Vagina (tissue), 2 donors: Measurements from ENCODE around the gene PTRHD1.

Experiments used
- POLR2A ChIP-seq, 2 donors: fragments of 450-650 bp; IDR thresholded peaks; one replicate each; pipeline ENCODE4 v1.6.1; 2017; ENCODE audit warnings: antibody characterized with exemption in 2 of 2, mild to moderate bottlenecking in 2 of 2, moderate library complexity in 2 of 2
- POLR2AphosphoS5 ChIP-seq, 2 donors: sonication (generic); formaldehyde crosslinking; IDR thresholded peaks; one replicate each; pipeline ENCODE4 v1.9.0; 2017; ENCODE audit warnings: antibody characterized with exemption in 2 of 2, mild to moderate bottlenecking in 2 of 2, low read depth in 1 of 2; ENCODE audit not compliant: insufficient read depth in 1 of 2
- TF ChIP-seq, protein P1 (sequence below), 3 experiments: fragments of 450-650 bp in 2 of 3; fragments of 200-600 bp in 1 of 3; sonication (generic) in 1 of 3; IDR thresholded peaks; one replicate each; pipeline ENCODE4 v1.5.1; 2017 to 2019; ENCODE audit warnings: antibody characterized with exemption in 3 of 3, mild to moderate bottlenecking in 2 of 3, moderate library complexity in 2 of 3

- TF ChIP-seq, protein P1, sequence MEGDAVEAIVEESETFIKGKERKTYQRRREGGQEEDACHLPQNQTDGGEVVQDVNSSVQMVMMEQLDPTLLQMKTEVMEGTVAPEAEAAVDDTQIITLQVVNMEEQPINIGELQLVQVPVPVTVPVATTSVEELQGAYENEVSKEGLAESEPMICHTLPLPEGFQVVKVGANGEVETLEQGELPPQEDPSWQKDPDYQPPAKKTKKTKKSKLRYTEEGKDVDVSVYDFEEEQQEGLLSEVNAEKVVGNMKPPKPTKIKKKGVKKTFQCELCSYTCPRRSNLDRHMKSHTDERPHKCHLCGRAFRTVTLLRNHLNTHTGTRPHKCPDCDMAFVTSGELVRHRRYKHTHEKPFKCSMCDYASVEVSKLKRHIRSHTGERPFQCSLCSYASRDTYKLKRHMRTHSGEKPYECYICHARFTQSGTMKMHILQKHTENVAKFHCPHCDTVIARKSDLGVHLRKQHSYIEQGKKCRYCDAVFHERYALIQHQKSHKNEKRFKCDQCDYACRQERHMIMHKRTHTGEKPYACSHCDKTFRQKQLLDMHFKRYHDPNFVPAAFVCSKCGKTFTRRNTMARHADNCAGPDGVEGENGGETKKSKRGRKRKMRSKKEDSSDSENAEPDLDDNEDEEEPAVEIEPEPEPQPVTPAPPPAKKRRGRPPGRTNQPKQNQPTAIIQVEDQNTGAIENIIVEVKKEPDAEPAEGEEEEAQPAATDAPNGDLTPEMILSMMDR (IDR thresholded peaks at IDR 0.05): no peak
- no peak for TF ChIP-seq POLR2A (IDR thresholded peaks at IDR 0.05)
- TF ChIP-seq POLR2AphosphoS5 (IDR thresholded peaks at IDR 0.05; ENCODE audit: insufficient read depth in 1 of 2, low read depth in 1 of 2): no peak
Observed at GRCh38 chr2:24771061-24771460, 22.1 kb downstream of the PTRHD1 start.
